CD14-positive monocyte (primary cell): Measurements from ENCODE around the gene BFSP1. TPM values are rescaled to one million over a fixed set of nuclear protein-coding genes. Genes with fewer than 3 reads are reported as not detected.

Experiments
- DNase-seq, 3 donors: peaks; one replicate each; pipeline ENCODE4 v3.0.0-alpha.2; 2011 to 2022
- H2AFZ ChIP-seq: 2 replicates; pipeline ENCODE4 v1.6.0; 2012; ENCODE audit warnings: mild to moderate bottlenecking, low read depth, low read length, inconsistent platforms; ENCODE audit not compliant: insufficient read depth, poor library complexity, severe bottlenecking
- H3K27ac ChIP-seq, 2 donors: 1 replicate in 1 of 2; 2 replicates in 1 of 2; pipeline ENCODE4 v1.5.1; 2012 to 2013; ENCODE audit warnings: low read length in 2 of 2, control low read depth in 1 of 2, inconsistent platforms in 1 of 2, low read depth in 1 of 2, mild to moderate bottlenecking in 1 of 2
- H3K27me3 ChIP-seq, 2 donors: one replicate each; pipeline versions ENCODE4 v1.6.0 to v1.6.1; 2011 to 2013; ENCODE audit warnings: low read length in 2 of 2; ENCODE audit not compliant: control insufficient read depth in 2 of 2, insufficient read depth in 2 of 2
- H3K36me3 ChIP-seq, 2 donors: replicated peaks in 1 of 2; 1 replicate in 1 of 2; 2 replicates in 1 of 2; pipeline versions ENCODE4 v1.5.1 to v1.6.1; 2012 to 2013; ENCODE audit warnings: low read length in 2 of 2, control low read depth in 1 of 2, inconsistent platforms in 1 of 2, mild to moderate bottlenecking in 1 of 2; ENCODE audit not compliant: insufficient read depth in 2 of 2, control insufficient read depth in 1 of 2
- H3K4me1 ChIP-seq, 2 donors: 1 replicate in 1 of 2; 2 replicates in 1 of 2; pipeline versions ENCODE4 v1.5.1 to v1.6.1; 2012 to 2013; ENCODE audit warnings: low read length in 2 of 2, control low read depth in 1 of 2, inconsistent platforms in 1 of 2, mild to moderate bottlenecking in 1 of 2, moderate library complexity in 1 of 2; ENCODE audit not compliant: insufficient read depth in 2 of 2, control insufficient read depth in 1 of 2
- H3K4me2 ChIP-seq: replicated peaks from 2 replicates; pipeline ENCODE3; 2012; ENCODE audit warnings: low read length, moderate library complexity, mild to moderate bottlenecking; ENCODE audit not compliant: poor library complexity, severe bottlenecking; ENCODE audit errors: extremely low read depth
- H3K4me3 ChIP-seq, 3 experiments: fragments of 200-600 bp in 1 of 3; sonication (generic) in 1 of 3; replicated peaks in 1 of 3; 1 replicate in 2 of 3; 2 replicates in 1 of 3; pipeline ENCODE4 v1.5.1; 2011 to 2013; ENCODE audit warnings: low read length in 3 of 3, mild to moderate bottlenecking in 3 of 3, control low read depth in 2 of 3, low read depth in 2 of 3, inconsistent platforms in 1 of 3, moderate library complexity in 1 of 3
- H3K79me2 ChIP-seq: 2 replicates; pipeline ENCODE4 v1.6.0; 2012; ENCODE audit warnings: mild to moderate bottlenecking, control low read depth, inconsistent platforms, low read length, moderate library complexity; ENCODE audit not compliant: insufficient read depth
- H3K9ac ChIP-seq: 2 replicates; pipeline ENCODE4 v1.6.0; 2017; ENCODE audit warnings: low read length, mild to moderate bottlenecking; ENCODE audit not compliant: insufficient read depth, poor library complexity, severe bottlenecking
- H3K9me3 ChIP-seq, 2 donors: replicated peaks in 1 of 2; 1 replicate in 1 of 2; 2 replicates in 1 of 2; pipeline versions ENCODE4 v1.5.1 to v1.6.1; 2012 to 2013; ENCODE audit warnings: low read length in 2 of 2, control low read depth in 1 of 2; ENCODE audit not compliant: control insufficient read depth in 1 of 2, insufficient read depth in 1 of 2
- H4K20me1 ChIP-seq: 2 replicates; pipeline ENCODE4 v1.6.0; 2012; ENCODE audit warnings: mild to moderate bottlenecking, low read length, control low read depth, moderate library complexity; ENCODE audit not compliant: insufficient read depth
- H3K27ac Mint-ChIP-seq, 7 donors: one replicate each; pipeline ENCODE4 v1.8.0; 2020; ENCODE audit warnings: mild to moderate bottlenecking in 7 of 7, mixed read lengths in 7 of 7, moderate library complexity in 6 of 7, inconsistent platforms in 2 of 7
- H3K27me3 Mint-ChIP-seq, 3 donors: one replicate each; pipeline ENCODE4 v1.8.0; 2021 to 2022; ENCODE audit warnings: low read depth in 3 of 3, mild to moderate bottlenecking in 3 of 3, mixed read lengths in 3 of 3, moderate library complexity in 3 of 3, inconsistent platforms in 1 of 3
- H3K36me3 Mint-ChIP-seq, 2 donors: one replicate each; pipeline ENCODE4 v1.8.0; 2020; ENCODE audit warnings: mixed read lengths in 2 of 2, inconsistent platforms in 1 of 2, mild to moderate bottlenecking in 1 of 2
- H3K4me1 Mint-ChIP-seq: one replicate; pipeline ENCODE4 v1.8.0; 2020; ENCODE audit warnings: mild to moderate bottlenecking, mixed read lengths
- H3K4me3 Mint-ChIP-seq, 2 donors: one replicate each; pipeline ENCODE4 v1.8.0; 2020; ENCODE audit warnings: mild to moderate bottlenecking in 2 of 2, mixed read lengths in 2 of 2, moderate library complexity in 1 of 2
- H3K9me3 Mint-ChIP-seq, 7 donors: one replicate each; pipeline ENCODE4 v1.8.0; 2020 to 2022; ENCODE audit warnings: mixed read lengths in 7 of 7, mild to moderate bottlenecking in 6 of 7, moderate library complexity in 6 of 7, inconsistent platforms in 2 of 7
- WGBS: methylation state at CpG from one replicate; pipeline ENCODE4 v1.1.5; 2013; ENCODE audit warnings: missing lambda C conversion rate; ENCODE audit not compliant: insufficient coverage; 5-methylcytosine and 5-hydroxymethylcytosine counted together
- intact Hi-C, 2 donors: fragments of 100-400 bp; cut with micrococcal nuclease; formaldehyde crosslinking; loops; one replicate each; pipeline versions ENCODE4 v1.15.0 to v1.15.1; 2023
- polyA plus RNA-seq, 3 donors: library from polyadenylated mRNA; depleted of rRNA in 1 of 3; unstranded in 2 of 3; stranded (reverse) in 1 of 3; fragments of 300-500 nt in 2 of 3; fragments of >200 nt in 1 of 3; fragmentation: Illumina TruSeq in 2 of 3; gene quantifications; 1 replicate in 2 of 3; 2 replicates in 1 of 3; pipeline ENCODE4 v1.2.3, GENCODE V29; 2012 to 2021
- TF ChIP-seq, protein P1 (sequence below): fragments of 200-600 bp; IDR thresholded peaks from one replicate; pipeline ENCODE4 v1.8.0; 2022; ENCODE audit warnings: antibody characterized with exemption, mild to moderate bottlenecking

Gene BFSP1
- polyA plus RNA-seq, 3 donors: not detected

DNA sequence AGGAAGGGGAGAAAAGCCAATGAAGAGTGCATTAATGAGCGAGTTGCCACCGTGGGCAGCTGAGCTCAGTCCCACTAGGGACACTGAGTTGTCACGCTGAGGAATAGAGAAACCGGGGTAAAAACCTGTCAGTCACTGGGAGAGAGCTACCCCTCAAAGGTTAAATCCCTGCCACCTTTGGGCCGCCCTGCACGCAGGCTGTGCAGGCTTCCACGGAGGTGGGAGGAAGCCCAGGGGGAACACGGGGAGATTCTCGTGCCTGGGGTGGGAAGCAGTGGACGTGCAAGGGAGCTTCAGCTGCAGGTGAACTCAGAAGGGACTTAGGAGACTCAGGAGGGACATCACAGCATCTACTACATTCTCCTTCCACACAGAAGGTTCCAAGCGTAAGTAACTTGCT lies 50.5 kb downstream of the BFSP1 start:
- H3K4me3 ChIP-seq: no peak overlapping the region
- H3K4me1 Mint-ChIP-seq: no peaks in the 10 kb centered on the region
- H2AFZ ChIP-seq: no peak overlapping the region
- DNase-seq: no peak
- no peak overlapping the region for H3K4me2 ChIP-seq
- no peaks in the 10 kb centered on the region for H4K20me1 ChIP-seq
- H3K4me1 ChIP-seq: no peaks in the 10 kb centered on the region
- H3K36me3 ChIP-seq: no peaks in the 10 kb centered on the region
- peaks cover 1 to 7% (median 2%) of the 10 kb centered on the region in 3 donors for H3K27me3 Mint-ChIP-seq
- TF ChIP-seq, protein P1, sequence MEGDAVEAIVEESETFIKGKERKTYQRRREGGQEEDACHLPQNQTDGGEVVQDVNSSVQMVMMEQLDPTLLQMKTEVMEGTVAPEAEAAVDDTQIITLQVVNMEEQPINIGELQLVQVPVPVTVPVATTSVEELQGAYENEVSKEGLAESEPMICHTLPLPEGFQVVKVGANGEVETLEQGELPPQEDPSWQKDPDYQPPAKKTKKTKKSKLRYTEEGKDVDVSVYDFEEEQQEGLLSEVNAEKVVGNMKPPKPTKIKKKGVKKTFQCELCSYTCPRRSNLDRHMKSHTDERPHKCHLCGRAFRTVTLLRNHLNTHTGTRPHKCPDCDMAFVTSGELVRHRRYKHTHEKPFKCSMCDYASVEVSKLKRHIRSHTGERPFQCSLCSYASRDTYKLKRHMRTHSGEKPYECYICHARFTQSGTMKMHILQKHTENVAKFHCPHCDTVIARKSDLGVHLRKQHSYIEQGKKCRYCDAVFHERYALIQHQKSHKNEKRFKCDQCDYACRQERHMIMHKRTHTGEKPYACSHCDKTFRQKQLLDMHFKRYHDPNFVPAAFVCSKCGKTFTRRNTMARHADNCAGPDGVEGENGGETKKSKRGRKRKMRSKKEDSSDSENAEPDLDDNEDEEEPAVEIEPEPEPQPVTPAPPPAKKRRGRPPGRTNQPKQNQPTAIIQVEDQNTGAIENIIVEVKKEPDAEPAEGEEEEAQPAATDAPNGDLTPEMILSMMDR: no peak
- peaks cover 0 to 6% (median 0%) of the 10 kb centered on the region in 7 donors for H3K9me3 Mint-ChIP-seq
- no peak overlapping the region for H3K9ac ChIP-seq
- no peaks in the 10 kb centered on the region for H3K9me3 ChIP-seq
- H3K79me2 ChIP-seq: no peaks in the 10 kb centered on the region
- no peaks in the 10 kb centered on the region for H3K36me3 Mint-ChIP-seq
- no peak overlapping the region for H3K27ac Mint-ChIP-seq
- 91% methylated on average over 11 of the region's 11 CpGs for WGBS
- no peak overlapping the region for H3K27ac ChIP-seq
- H3K27me3 ChIP-seq: peaks cover 0 to 3% of the 10 kb centered on the region in 2 donors
- intact Hi-C loops: no loop called here
- no peak overlapping the region for H3K4me3 Mint-ChIP-seq

DNA sequence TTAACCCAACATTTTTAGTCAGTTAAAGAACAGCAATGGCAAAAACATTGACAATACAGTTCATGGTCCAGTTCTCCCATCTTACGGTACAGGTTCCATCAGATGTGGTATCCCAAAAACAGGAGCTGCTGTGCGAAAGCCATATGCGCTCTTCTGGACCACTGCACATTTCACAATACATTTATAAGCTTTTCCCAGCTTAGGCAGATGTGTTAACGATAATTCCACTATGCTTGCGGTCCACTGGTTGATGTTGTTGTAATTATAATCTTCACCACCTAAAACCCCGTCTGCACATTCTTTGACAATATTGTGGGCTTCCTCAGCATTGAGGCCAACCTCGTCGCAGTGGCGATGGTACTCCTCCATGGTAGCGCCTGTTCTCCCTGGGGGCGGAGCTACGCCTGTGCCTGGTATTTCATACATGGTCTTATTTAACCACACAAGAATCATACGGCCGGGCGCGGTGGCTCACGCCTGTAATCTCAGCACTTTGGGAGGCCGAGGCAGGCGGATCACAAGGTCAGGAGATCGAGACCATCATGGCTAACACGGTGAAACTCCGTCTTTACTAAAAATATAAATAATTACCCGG lies 52.0 kb downstream of the BFSP1 start:
- Histone ChIP-seq H3K27me3 (no peaks in the 10 kb centered on the region), H3K79me2 (no peaks in the 10 kb centered on the region), H3K9ac (no peak overlapping the region), H4K20me1 (no peaks in the 10 kb centered on the region), H3K9me3 (no peaks in the 10 kb centered on the region), H2AFZ (no peak overlapping the region), H3K4me1 (no peaks in the 10 kb centered on the region), H3K27ac (no peak overlapping the region), H3K36me3 (no peaks in the 10 kb centered on the region), H3K4me2 (no peak overlapping the region), H3K4me3 (no peak overlapping the region)
- TF ChIP-seq, protein P1: no peak
- H3K4me1 Mint-ChIP-seq: no peaks in the 10 kb centered on the region
- no peaks in the 10 kb centered on the region for H3K36me3 Mint-ChIP-seq
- intact Hi-C loops: no loop called here
- H3K9me3 Mint-ChIP-seq: peaks cover 0 to 8% (median 0%) of the 10 kb centered on the region in 7 donors
- H3K27ac Mint-ChIP-seq: no peak overlapping the region
- no peak for DNase-seq
- H3K27me3 Mint-ChIP-seq: peaks cover 1 to 9% (median 2%) of the 10 kb centered on the region in 3 donors
- no peak overlapping the region for H3K4me3 Mint-ChIP-seq
- 91% methylated on average over 15 of the region's 23 CpGs for WGBS
